GM12873 (cell line): ENCODE data around the gene MILR1.

Experiments
- CTCF ChIP-seq: IDR thresholded peaks from 2 replicates; pipeline ENCODE4 v1.5.1; 2012; ENCODE audit warnings: low read depth, mild to moderate bottlenecking, moderate library complexity, low read length, control low read depth; ENCODE audit not compliant: insufficient read depth; ENCODE audit errors: missing control alignments

The MILR1 gene

GRCh38 chr17:64403881-64404460 is 44.9 kb upstream of the MILR1 start:
- TF ChIP-seq CTCF: no peak

GRCh38 chr17:64406321-64407200 is 42.4 kb upstream of the MILR1 start:
- TF ChIP-seq CTCF: no peak

GRCh38 chr17:64410750-64411490 is 38.0 kb upstream of the MILR1 start:
- no peak for TF ChIP-seq CTCF

GRCh38 chr17:64411999-64412771 is 36.7 kb upstream of the MILR1 start:
- no peak for TF ChIP-seq CTCF

- no peak for TF ChIP-seq CTCF
Measured at GRCh38 chr17:64412944-64413381, 36.0 kb upstream of the MILR1 start.

- no peak for TF ChIP-seq CTCF
Measured at GRCh38 chr17:64413513-64413912, 35.4 kb upstream of the MILR1 start.
